A673 (cell line): Measurements from ENCODE around the gene CXCL5. TPM values are rescaled to one million over a fixed set of nuclear protein-coding genes. Genes with fewer than 3 reads are reported as not detected.

Experiments used
- BruUV-seq: library from RNA; stranded (reverse); fragments of 400-500 nt; replicated peaks from 2 replicates; lab custom pipeline; 2021; lab: Mats Ljungman, UMichigan
- CTCF ChIA-PET: fragments of 300-600 bp; sonication (Branson Sonifier 250); formaldehyde crosslinking; loops from one replicate; lab custom pipeline; 2022; ENCODE audit warnings: antibody characterized with exemption; lab: Charles Lee
- POLR2A ChIA-PET: fragments of 300-600 bp; sonication (Branson Sonifier 250); formaldehyde crosslinking; loops from one replicate; lab custom pipeline; 2022; ENCODE audit warnings: antibody characterized with exemption; ENCODE audit not compliant: low non-redundant PET; lab: Charles Lee
- DNase-seq: peaks from one replicate; pipeline ENCODE4 v3.0.0-alpha.2; 2015; ENCODE audit warnings: low spot score
- H3K27ac ChIP-seq: fragments of 200-600 bp; sonication (generic); 2 replicates; pipeline ENCODE4 v1.5.1; 2016; ENCODE audit warnings: mixed run types, low read depth, mild to moderate bottlenecking, mixed read lengths, antibody characterized with exemption, low read length; ENCODE audit not compliant: poor library complexity, severe bottlenecking
- H3K27me3 ChIP-seq: fragments of 200-600 bp; sonication (generic); replicated peaks from 2 replicates; pipeline ENCODE4 v1.6.1; 2017; ENCODE audit warnings: mixed run types, low read depth, mild to moderate bottlenecking, mixed read lengths, antibody characterized with exemption, low read length; ENCODE audit not compliant: insufficient read depth, poor library complexity
- H3K36me3 ChIP-seq: fragments of 200-600 bp; sonication (generic); 2 replicates; pipeline ENCODE4 v1.6.1; 2016; ENCODE audit warnings: mixed run types, mild to moderate bottlenecking, mixed read lengths, antibody characterized with exemption, low read length; ENCODE audit not compliant: insufficient read depth, poor library complexity, severe bottlenecking
- H3K4me1 ChIP-seq: fragments of 200-600 bp; sonication (generic); 2 replicates; pipeline ENCODE4 v1.6.1; 2017; ENCODE audit warnings: mixed run types, mild to moderate bottlenecking, mixed read lengths, antibody characterized with exemption, low read length; ENCODE audit not compliant: insufficient read depth, poor library complexity, severe bottlenecking
- H3K4me3 ChIP-seq: fragments of 200-600 bp; sonication (generic); 2 replicates; pipeline ENCODE4 v1.5.1; 2016; ENCODE audit warnings: low read depth, mixed run types, mild to moderate bottlenecking, mixed read lengths, low read length; ENCODE audit not compliant: poor library complexity, severe bottlenecking
- H3K9me3 ChIP-seq: fragments of 200-600 bp; sonication (generic); 2 replicates; pipeline ENCODE4 v1.6.1; 2016; ENCODE audit warnings: mixed run types, low read depth, mild to moderate bottlenecking, mixed read lengths, antibody characterized with exemption, low read length; ENCODE audit not compliant: poor library complexity, severe bottlenecking
- EZH2 ChIP-seq: fragments of 200-600 bp; sonication (generic); IDR thresholded peaks from 2 replicates; pipeline ENCODE4 v1.6.1; 2017; ENCODE audit warnings: borderline replicate concordance, low read depth, mild to moderate bottlenecking, mixed read lengths, antibody characterized with exemption, low read length; ENCODE audit not compliant: poor library complexity, severe bottlenecking
- intact Hi-C: fragments of 100-400 bp; cut with micrococcal nuclease; formaldehyde crosslinking; loops from one replicate; pipeline ENCODE4 v1.10.0; 2022; ENCODE audit not compliant: unreplicated experiment
- total RNA-seq: library from RNA; stranded (reverse); gene quantifications from 2 replicates; pipeline ENCODE4 v1.2.3, GENCODE V29; 2021
- TF ChIP-seq, protein P1 (sequence below): fragments of 300-800, 200-600 bp; sonication (generic); conservative IDR thresholded peaks from 2 replicates; pipeline ENCODE4 v1.5.1; 2017; ENCODE audit warnings: low read depth, mild to moderate bottlenecking, antibody characterized with exemption, low read length, moderate library complexity, mixed read lengths

The CXCL5 gene
- total RNA-seq, 1 experiment from 2014 or later = not detected

DNA sequence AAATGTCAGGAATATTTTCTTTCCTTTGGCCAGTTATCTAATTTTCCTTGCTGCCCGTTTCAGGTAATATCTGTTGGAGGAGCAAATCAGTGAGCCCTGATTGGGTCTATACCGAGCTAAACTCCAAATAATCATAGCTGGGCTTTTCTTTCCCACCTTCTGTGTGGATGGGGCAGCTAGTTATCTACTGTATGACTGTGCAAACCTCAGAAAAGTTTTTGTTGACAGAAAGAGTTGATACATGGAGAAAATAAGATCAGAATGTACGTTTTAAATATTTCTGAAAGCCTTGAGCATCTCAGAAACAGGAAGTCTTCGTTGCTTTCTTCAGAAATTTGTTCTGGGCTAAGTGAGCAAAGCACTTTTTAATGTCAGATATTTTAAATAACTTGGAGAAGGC is 6.2 kb upstream of the CXCL5 start:
- CTCF ChIA-PET = no interaction called here
- intact Hi-C loops = no loop called here
- DNase-seq = no peak
- H3K9me3 ChIP-seq = no peaks in the 10 kb centered on the region
- H3K4me3 ChIP-seq = no peak overlapping the region
- no peaks in the 10 kb centered on the region for H3K36me3 ChIP-seq
- no peak overlapping the region for H3K27ac ChIP-seq
- H3K4me1 ChIP-seq = no peaks in the 10 kb centered on the region
- BruUV-seq = no TSS peak
- TF ChIP-seq, protein P1, sequence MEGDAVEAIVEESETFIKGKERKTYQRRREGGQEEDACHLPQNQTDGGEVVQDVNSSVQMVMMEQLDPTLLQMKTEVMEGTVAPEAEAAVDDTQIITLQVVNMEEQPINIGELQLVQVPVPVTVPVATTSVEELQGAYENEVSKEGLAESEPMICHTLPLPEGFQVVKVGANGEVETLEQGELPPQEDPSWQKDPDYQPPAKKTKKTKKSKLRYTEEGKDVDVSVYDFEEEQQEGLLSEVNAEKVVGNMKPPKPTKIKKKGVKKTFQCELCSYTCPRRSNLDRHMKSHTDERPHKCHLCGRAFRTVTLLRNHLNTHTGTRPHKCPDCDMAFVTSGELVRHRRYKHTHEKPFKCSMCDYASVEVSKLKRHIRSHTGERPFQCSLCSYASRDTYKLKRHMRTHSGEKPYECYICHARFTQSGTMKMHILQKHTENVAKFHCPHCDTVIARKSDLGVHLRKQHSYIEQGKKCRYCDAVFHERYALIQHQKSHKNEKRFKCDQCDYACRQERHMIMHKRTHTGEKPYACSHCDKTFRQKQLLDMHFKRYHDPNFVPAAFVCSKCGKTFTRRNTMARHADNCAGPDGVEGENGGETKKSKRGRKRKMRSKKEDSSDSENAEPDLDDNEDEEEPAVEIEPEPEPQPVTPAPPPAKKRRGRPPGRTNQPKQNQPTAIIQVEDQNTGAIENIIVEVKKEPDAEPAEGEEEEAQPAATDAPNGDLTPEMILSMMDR = no peak
- no peak for TF ChIP-seq EZH2
- H3K27me3 ChIP-seq = no peaks in the 10 kb centered on the region
- POLR2A ChIA-PET = no interaction called here

DNA sequence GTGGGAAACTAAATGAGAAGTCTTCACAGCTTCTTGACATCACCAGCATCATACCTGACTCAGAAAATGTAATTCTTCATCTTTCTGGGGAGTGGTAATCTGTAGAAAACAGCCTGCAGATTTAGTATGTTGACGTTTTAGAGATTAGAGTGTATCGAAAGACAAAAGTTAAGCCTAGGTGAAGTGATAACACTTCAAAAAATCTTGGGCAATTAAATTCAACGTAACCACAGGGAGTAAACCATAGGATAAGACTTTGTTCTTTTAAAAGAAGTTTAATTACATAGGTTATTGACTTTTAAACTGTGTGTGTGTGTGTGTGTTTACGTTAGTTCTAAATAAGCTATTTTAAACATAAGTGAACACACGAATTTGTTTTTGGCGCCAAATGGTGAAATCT is 1.8 kb upstream of the CXCL5 start:
- intact Hi-C loops = no loop called here
- Histone ChIP-seq H3K36me3 (no peaks in the 10 kb centered on the region), H3K9me3 (no peaks in the 10 kb centered on the region), H3K4me1 (no peaks in the 10 kb centered on the region), H3K27ac (no peak overlapping the region), H3K27me3 (no peaks in the 10 kb centered on the region), H3K4me3 (no peak overlapping the region)
- POLR2A ChIA-PET = no interaction called here
- TF ChIP-seq, protein P1 = no peak
- TF ChIP-seq EZH2 = no peak
- BruUV-seq = no TSS peak
- no peak for DNase-seq
- CTCF ChIA-PET = no interaction called here

- Histone ChIP-seq H3K9me3 (no peaks in the 10 kb centered on the region), H3K4me1 (no peaks in the 10 kb centered on the region), H3K4me3 (no peak overlapping the region), H3K27me3 (no peaks in the 10 kb centered on the region), H3K36me3 (no peaks in the 10 kb centered on the region), H3K27ac (no peak overlapping the region)
- CTCF ChIA-PET = no interaction called here
- no peak for TF ChIP-seq EZH2
- TF ChIP-seq, protein P1 = no peak
- intact Hi-C loops = no loop called here
- BruUV-seq = no TSS peak
- DNase-seq = no peak
- POLR2A ChIA-PET = no interaction called here
Observed at GRCh38 chr4:73992050-73992449, 6.4 kb downstream of the CXCL5 start.
